NOMO-1 (cell line): ENCODE data around the gene HRH1.
"Not testable (repeated sequence)": the region's sequence is repeated elsewhere in the genome, so short reads cannot be mapped to it uniquely, and the experiment has no call there.

ENCODE experiments used
- DNase-seq, 2 experiments: peaks; one replicate each; lab custom pipeline; 2025; ENCODE audit not compliant: unreplicated experiment in 2 of 2; lab: John Stamatoyannopoulos, UW

The HRH1 gene

DNA sequence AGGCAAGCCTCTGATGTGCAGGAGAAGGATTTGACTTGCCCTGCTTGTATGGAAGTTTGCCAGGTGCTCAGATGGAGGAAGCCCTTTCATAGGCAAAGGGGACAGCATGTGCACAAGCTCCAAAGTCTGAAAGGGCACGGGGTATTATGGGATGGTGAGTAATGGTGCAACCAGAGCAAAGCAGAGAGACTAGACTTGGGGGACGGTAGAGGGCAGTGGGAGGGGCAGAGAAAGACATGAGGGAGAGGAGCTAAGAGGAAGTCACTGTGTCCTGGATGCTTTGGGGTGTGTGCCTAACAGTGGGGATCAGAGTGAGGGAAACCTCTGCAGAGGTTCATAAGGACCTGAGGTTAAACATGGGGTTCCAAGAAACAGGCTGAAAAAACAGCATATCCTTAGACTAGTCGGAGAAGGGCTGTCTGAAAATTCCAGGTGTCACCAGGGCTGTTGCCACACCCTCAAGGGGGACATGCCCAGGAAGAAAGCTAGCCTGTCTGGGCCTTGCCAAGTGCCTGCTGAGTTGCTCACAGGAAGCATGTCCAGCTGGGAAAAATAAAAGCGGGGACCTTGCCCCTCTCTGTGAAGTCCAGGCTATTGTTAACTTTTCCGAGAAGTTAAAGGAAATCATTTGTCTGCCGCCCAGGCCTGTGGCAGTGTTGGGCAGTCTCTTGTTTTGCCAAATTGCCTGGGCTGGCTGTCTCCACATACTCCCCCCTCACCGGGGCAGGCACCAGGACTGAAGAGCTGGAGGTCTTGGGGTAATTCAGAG lies 47.1 kb downstream of the HRH1 start:
- no peak for DNase-seq

DNA sequence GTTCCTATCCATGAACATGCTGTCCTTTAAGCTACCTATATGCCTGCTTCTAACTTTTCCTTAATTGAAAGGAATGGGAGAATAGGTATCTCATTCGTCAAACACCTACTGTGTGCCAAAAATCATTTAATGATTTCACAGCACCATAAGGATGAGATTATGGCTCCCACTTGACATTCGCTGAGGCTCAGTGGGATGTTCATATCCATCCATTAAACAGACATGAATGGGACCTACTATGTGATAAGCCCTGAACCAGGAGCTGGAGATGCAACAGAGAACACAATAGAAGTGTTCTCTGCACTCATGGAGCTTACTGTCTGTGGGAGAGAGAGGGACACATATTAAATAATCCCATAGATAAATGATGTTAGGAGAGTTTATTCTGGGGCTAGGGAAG lies 49.7 kb downstream of the HRH1 start:
- no peak for DNase-seq

DNA sequence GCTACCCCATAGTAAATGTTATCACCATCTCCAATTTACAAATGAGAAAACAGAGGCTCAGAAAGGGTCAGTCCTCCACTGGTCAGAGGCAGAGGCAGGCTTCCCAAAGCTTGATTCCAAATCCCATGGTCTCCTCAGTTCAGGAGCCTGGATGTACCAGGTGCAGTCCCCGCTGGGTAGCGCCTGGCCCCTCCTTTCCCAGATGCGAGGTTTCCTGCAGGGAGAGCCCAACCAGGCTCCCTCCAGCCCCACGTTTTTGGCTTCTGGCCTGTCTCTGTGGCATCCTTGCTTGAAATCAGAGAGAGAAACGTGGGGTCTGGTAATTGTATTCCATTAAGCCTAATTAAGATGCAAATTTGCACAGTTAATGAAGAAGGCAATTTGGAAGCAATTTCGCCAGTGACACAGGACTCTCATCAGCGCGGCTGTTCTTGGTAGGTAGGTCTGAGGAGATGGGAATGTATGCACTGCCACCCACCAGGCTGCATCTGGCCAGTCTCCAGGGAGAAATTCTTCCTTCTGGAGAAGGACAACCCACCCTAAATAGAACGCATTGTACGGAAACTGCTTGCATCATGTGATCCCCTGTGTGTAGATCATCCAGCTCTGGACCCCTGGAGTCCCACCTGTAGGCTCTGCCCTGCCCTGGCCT lies 50.5 kb downstream of the HRH1 start:
- no peak for DNase-seq

DNA sequence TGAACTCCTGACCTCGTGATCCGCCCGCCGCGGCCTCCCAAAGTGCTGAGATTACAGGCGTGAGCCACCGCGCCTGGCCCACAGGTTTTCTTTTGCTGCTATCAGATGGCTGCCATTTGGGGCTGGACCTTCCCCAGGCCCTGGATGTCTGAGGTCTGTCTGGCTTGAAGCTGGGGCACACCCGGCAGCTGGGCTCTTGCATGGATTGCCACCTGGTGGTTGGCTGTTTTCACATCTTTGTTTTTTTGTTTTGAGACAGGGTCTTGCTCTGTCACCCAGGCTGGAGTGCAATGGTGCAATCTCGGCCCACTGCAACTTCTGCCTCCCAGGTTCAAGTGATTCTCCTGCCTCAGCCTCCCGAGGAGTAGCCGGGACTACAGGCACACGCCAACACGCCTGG lies 51.6 kb downstream of the HRH1 start:
- not testable (repeated sequence) for DNase-seq

DNA sequence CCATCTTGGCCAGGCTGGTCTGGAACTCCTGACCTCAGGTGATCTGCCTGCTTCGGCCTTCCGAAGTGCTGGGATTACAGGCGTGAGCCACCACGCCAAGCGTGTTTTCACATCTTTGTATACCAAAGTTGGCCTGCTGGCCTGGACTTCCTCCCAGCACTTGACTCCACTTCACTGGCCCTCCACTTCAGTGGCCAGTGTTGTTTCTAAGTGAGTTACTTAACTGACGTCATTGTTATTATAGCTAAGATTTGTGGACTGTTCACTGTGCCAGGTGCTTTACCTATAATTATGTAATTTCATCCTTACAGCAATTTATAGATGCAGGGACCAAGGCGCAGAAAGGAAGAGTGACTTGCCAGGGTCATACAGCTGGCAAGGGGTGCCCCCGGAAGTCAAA lies 52.0 kb downstream of the HRH1 start:
- DNase-seq = no peak

DNA sequence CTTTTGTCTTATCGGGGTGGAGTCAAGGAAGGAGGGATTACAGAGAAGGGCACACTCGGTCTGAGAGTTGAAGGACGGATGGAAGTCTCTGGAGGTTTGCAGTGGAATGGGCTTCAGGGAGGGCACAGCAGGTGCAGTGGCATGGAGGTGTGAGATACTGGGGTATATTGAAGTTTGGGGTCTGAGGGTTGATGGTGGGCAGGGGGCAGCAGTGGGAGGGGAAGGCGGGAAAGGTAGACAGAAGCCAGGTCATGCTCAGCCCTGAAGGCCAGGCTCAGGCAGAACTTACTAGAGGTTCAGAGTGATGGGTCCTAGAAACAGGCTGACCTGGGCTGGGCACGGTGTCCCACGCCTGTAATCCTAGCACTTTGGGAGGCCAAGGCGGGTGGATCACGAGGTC lies 52.7 kb downstream of the HRH1 start:
- no peak for DNase-seq

DNA sequence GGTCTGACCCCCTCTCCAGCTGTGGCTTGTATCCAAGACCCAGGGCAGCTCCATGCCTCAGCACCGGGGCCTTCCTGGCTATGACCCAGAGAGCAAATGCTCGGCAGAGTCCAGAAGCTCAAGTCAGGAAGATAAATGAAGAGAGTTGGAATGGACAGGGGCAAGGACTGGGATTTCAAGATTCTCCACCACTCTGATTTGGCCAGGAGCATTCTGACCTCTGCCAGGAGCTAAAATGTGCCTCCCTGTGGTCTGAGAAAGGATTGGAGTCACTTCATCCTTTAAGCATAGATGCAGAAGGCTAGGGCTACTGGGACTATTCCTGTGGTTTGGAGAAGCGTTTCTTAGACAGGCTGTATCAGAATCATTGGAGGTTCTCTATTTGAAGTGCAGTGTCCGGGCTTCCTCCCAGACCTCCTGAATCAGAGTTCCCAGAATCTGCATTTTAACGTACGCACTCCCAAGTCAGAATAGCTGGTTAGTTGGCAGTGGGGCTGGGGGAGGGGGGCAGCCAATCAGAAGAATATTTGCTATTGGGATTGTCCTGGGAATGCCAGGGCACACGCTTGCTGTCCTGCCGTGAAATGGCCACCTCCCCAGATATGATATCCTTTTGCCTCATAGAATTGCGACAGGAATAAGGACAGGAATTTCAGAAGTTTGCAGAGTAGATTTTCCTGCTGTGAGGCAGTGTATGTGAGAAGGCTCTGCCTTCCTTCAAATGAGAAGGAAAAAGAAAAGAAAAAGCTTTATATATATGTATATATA lies 57.4 kb downstream of the HRH1 start:
- DNase-seq = no peak

DNA sequence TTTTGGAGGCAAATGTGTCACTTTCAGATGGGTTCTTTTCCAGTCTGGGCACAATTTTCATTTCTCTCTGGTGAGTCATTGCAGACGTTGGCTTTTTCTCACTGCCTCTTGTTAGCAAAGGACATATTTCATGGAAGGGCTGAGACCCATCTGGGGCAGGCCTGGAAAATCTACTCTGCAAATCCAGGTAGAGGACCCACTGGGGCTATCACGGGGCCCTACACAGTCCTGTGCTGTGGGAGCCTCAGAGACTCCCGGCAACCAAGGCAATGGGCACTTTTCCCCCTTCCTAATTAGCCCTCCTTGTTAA lies 58.0 kb downstream of the HRH1 start:
- no peak for DNase-seq

DNA sequence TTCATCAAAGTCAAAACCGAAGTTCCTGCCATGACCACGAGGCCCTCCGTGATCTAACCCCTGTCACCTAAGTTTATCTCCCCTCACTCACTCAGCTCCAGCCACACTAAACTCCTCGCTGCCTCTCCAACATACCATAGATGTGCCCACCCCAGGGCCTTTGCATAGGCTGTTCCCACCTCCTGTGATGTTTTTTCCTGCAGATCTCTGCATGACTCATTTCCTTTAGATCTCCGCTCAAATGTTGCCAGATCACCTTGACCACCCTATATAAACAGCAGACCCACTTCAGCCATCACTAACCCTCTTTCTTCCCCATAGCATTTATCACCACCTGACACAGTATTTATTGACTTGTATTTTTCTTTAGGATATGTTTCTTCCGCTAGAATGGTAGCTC lies 58.5 kb downstream of the HRH1 start:
- DNase-seq = no peak

DNA sequence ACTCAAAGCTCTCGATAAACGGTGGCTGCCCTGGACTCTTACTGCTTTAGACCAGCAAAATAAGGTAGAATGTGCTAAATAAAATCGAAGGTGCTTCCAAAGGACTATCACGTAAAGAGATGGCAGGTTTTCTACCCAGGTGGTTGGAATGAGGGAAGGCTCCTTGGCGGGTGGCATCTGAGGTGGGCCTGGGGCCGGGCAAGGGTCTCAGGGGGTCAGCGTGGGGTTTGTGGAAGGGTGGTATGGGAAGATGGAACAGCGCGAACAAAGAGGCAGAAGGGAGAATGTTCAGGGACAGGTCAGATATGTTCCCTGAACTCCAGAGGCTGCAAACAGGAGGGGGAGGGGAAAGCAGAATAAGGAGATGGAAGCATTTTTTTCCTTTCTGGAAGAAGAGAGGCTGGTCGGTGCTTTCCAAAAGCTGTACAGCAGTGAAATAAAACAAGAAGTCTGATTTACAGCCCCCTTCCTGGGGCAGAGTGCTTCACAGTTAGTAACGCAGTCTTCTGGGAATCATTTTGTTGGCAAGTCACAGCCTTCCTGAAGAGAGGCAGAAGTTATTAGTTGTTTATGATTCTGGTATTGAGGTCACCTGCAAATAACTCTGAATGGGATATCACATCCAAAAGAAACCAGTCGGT lies 59.6 kb downstream of the HRH1 start:
- no peak for DNase-seq

DNA sequence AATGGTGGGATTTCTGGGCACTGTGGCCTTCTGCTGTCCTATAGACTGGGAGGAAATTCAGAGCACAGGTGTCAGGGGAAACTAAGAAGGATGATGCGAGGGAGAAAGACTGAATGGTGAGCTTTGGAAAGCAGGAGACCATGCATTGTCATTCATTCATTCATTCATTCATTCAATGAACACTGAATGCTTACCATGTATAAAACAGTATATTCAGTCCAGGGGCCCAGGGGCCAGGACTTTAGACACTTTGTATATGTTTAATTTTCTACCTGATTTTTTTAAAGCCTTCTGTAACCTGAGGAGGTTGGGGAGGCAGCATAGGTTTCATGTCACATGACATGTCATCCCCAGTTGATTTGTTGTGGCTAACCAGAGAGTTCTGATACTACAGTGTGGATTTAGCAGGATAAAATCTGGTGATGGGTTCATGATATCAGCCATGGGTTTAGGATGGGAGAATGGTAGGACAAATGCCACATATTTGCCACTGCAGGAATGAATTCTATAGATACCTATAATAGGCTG lies 60.2 kb downstream of the HRH1 start:
- DNase-seq = no peak

DNA sequence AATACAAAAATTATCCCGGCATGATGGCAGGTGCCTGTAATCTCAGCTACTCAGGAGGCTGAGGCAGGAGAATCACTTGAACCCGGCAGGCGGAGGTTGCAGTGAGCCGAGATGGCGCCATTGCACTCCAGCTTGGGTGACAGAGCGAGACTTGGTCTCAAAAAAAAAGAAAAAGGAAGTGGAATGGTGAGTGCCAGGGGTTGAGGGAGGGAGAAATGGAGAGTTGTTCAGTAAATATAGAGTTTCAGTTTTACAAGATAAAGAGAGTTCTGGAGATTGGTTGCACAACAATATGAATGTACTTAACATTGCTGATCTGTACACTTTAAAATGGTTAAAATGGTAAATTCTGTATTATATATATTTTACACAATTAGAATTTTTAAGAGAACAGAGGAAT lies 63.1 kb downstream of the HRH1 start:
- peak; percentile 47 to 62 for DNase-seq

DNA sequence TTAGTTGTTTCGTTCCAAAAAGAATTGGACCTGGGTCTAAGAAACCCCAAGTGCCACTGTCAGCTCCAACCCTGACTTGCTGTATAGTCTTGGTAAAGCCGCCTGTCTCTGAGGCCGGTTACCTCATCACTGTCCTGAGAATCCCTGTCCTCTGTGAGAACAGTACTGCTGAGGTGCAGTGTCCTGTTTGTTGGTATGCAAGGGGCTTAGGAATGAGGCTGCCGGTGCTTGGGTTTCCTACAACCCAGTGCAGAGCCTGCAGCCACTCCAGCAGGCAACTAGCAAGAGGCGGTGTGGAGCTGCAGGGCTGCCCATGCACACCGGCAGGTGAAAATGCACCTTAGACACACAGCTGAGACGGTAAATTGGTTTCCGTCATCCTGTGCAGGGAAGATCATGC lies 65.9 kb downstream of the HRH1 start:
- no peak for DNase-seq

DNA sequence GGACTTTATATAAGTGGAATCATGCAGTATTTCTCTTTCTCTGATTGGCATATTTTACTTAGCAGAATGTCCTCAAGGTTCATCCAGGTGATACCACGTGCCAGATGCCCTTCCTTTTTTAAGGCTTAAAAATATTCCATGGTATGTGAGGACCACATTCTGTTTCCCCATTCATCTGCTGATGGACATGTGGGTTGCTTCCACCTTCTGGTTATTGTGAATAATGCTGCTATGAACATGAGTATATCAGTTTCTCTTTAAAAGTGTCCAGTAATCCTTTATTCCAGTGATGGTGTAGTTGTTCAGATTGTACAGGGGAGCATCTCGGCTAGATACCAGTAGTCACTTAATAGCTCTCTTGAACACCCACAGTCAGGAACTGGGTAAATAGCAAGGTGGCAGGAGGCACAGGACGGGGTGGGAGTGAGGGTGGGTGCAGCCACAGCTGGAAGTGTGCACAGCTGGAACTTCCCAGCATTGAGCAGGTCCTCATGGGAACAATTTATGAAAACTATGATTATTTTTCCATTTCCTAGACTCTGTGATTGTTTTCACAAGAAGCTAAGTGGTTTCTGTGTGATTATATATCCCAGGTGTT lies 67.6 kb downstream of the HRH1 start:
- no peak for DNase-seq

DNA sequence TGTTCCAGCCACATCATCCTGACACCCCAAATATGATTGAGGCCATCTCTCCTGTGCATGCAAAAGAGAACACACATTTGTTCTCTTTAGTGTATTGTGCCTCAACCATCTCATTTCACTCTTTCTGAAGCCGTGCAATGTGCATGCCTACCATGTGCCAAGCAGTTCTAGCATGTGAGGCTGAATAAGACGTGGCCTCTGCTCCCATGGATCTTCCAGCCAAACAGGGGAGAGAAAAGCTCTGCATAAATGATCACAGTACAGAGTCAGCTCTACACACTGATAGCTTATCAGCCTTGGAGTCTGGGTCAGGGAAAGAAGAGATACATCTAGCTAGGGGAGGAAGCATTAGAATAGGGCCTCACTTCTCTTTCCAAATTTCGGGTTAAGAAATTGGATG lies 69.7 kb downstream of the HRH1 start:
- no peak for DNase-seq

DNA sequence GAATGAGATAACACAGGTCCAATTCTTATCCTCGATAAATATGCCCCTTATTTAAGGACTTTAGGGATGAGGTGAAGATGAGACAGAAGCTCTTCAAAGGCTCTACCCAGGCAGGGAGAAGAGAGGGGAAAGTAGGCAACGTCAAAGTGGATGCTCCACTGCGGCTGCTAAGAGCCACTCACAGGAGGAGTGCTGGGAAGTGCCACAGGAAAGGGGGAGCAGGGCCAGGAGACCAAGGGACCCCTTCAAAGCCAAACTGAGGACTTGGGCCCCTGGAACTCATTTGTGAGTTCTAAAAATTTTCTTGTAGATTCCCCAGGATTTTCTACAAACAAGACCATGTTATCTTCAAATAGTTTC lies 70.6 kb downstream of the HRH1 start:
- DNase-seq = no peak

DNA sequence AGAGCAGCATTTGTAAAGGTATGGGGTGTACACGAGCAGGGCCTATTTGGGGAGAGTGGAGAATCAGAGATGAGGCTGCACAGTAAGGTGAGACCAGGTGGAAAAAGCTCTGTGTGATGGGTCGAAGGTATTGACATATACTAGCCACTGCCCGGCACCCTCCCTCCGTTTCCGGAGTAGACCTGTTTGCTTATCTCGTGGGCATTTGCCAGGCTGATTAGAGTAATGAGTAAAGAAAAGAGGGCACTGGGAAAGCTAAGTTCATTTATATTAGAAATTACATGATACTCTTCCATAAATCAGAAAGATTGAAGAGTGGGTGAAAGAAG lies 71.7 kb downstream of the HRH1 start:
- DNase-seq = peak in 1 of 2 experiments; percentile 77

DNA sequence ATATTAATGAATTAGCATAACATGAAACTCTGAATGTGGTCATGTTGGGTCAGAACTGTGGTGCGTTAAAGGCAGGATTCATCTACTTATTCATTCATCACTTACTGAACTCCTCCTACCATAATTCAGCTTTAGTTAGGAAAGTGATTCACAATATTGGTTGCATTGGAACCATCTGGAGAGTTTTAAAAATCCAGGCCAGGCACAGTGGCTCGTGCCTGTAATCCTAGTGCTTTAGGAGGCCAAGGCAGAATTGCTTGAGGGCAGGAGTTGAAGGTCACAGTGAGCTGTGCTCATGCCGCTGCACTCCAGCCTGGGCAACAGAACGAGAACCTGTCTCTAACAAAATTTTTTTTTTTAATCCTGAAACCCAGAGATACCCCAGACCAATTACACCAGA lies 73.7 kb downstream of the HRH1 start:
- no peak for DNase-seq

DNA sequence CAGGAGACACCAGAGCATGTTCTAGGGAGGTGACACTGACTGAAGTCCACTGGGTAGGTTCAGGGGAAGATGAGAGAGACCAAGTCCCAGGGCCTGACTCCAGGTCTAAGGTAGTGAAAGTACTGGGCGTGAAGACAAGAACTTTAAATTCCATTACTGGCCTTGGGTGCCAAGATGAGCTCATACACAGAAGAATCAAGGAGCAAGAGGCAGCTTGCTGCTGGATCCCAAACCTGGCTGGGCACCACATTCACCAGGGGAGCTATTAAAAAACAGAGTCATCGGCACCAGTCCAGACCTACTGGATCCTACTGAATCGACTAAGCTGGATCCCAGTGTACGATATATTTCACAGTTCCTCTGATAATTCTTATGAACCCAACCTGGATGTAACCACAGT lies 75.8 kb downstream of the HRH1 start:
- no peak for DNase-seq

DNA sequence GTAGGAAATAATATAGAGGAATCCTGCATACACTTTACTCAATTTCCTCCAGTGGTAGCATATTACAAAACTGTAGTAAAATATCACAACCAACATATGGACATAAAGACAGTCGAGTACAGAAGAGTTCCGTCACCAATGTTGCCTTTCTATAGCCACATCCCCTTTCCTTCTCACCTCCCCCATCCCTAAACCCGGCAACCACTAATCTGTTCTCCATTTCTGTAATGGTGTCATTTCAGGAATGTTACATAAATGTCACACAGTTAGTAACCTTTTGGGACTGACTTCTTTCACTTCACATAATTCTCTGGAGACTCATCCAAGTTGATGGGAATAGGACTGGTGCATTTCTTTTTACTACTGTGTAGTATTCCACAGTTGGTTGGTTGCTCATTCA lies 76.5 kb downstream of the HRH1 start:
- no peak for DNase-seq

DNA sequence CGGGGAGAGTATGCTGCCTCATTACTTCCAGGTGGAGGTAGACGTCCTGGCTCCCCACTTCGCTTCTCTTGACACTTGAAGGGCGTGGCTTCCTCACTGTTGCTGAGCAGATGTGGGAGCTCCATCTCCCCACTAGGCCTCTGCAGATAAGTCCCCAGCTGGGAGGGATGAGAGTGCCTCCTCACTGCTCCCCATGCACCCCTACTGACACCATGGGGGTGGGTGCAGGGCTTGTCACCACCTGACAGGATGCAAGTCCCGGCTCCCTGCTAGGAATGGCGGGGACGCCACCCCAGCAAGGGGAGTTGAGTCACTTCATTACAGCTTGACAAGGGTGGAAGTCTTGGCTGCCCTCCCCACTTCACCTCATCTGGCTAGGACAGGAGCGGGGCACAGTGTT lies 81.1 kb downstream of the HRH1 start:
- no peak for DNase-seq
